ENCODE data around the gene TBRG4. TPM values are rescaled to one million over a fixed set of nuclear protein-coding genes. Genes with fewer than 3 reads are reported as not detected.

Gene TBRG4
- polyA plus RNA-seq, 1 experiment: 38.8 TPM

GRCh38 chr7:45089341-45089891 lies 22.1 kb downstream of the TBRG4 start:
- peaks cover 3% of the 10 kb centered on the region for H3K27me3 ChIP-seq (ENCODE audit: control insufficient read depth, insufficient read depth, low read length)
- ChIA-PET POLR2A (interaction anchor here (0.9 to 1.0 kb wide), 2 partner anchors 9 to 22 kb away, joined by 3 to 4 read pairs; partner anchors contain the start of gene TBRG4), CTCF (no interaction called here)
- no peak overlapping the region for H3K27ac ChIP-seq (ENCODE audit: low read depth, low read length)
- no peaks in the 10 kb centered on the region; the same call in 1 of the 2 replicates for H3K9me3 ChIP-seq (ENCODE audit: control insufficient read depth, insufficient read depth, low read length)
- H3K4me3 ChIP-seq (ENCODE audit: low read depth, low read length): peak overlapping the region; percentile 69
- TF ChIP-seq CTCF (IDR thresholded peaks at IDR 0.05; ENCODE audit: low read depth, low read length): no peak
- no peak for DNase-seq (ENCODE audit: low read depth, low spot score)

GRCh38 chr7:45088821-45089340 lies 22.6 kb downstream of the TBRG4 start, which contains the start of gene NACAD:
Gene NACAD, minus strand, starts transcription at chr7:45088969. Its CDS starts 75 bp downstream, at chr7:45088894.
- Histone ChIP-seq H3K9me3 (ENCODE audit: control insufficient read depth, insufficient read depth, low read length) (no peaks in the 10 kb centered on the region; the same call in 1 of the 2 replicates), H3K27ac (ENCODE audit: low read depth, low read length) (no peak within 1 kb of the TSS), H3K27me3 (ENCODE audit: control insufficient read depth, insufficient read depth, low read length) (peaks cover 3% of the 10 kb centered on the region), H3K4me3 (ENCODE audit: low read depth, low read length) (peak within 1 kb of the TSS; percentile 69)
- ChIA-PET POLR2A (interaction anchor here (0.9 to 1.0 kb wide), 2 partner anchors 8 to 23 kb away, joined by 3 to 4 read pairs; partner anchors contain the start of gene TBRG4), CTCF (no interaction called here)
- no peak for TF ChIP-seq CTCF (IDR thresholded peaks at IDR 0.05; ENCODE audit: low read depth, low read length)
- DNase-seq (ENCODE audit: low read depth, low spot score): no peak

- Histone ChIP-seq H3K27ac (ENCODE audit: low read depth, low read length) (no peak overlapping the region), H3K27me3 (ENCODE audit: control insufficient read depth, insufficient read depth, low read length) (peaks cover 3% of the 10 kb centered on the region), H3K9me3 (ENCODE audit: control insufficient read depth, insufficient read depth, low read length) (no peaks in the 10 kb centered on the region; the same call in 1 of the 2 replicates), H3K4me3 (ENCODE audit: low read depth, low read length) (peak overlapping the region; percentile 69)
- ChIA-PET POLR2A (no interaction called here), CTCF (no interaction called here)
- TF ChIP-seq CTCF (IDR thresholded peaks at IDR 0.05; ENCODE audit: low read depth, low read length): no peak
- DNase-seq (ENCODE audit: low read depth, low spot score): no peak
Measured at GRCh38 chr7:45088146-45088701, 23.3 kb downstream of the TBRG4 start.

GRCh38 chr7:45087301-45088145 lies 24.0 kb downstream of the TBRG4 start:
- no peak for TF ChIP-seq CTCF (IDR thresholded peaks at IDR 0.05; ENCODE audit: low read depth, low read length)
- no peaks in the 10 kb centered on the region; the same call in 1 of the 2 replicates for H3K9me3 ChIP-seq (ENCODE audit: control insufficient read depth, insufficient read depth, low read length)
- ChIA-PET POLR2A (no interaction called here), CTCF (no interaction called here)
- no peak overlapping the region for H3K27ac ChIP-seq (ENCODE audit: low read depth, low read length)
- peak overlapping the region; percentile 69 for H3K4me3 ChIP-seq (ENCODE audit: low read depth, low read length)
- DNase-seq (ENCODE audit: low read depth, low spot score): no peak
- H3K27me3 ChIP-seq (ENCODE audit: control insufficient read depth, insufficient read depth, low read length): peaks cover 3% of the 10 kb centered on the region
